ENCODE results near the gene SEMA3C. TPM values are rescaled to one million over a fixed set of nuclear protein-coding genes. Genes with fewer than 3 reads are reported as not detected.

The SEMA3C gene
- total and polyA plus RNA-seq, 8 donors = 0.28 to 11.3 (median 1.0) TPM

GRCh38 chr7:80869821-80870751, 48.8 kb downstream of the SEMA3C start:
- ATAC-seq (peak in 1 of 4 donors; percentile 22), DNase-seq (no peak), FAIRE-seq (no peak)
- intact Hi-C loops (cut with DNase I) = no loop called here
- Histone ChIP-seq H3K4me1 (no peaks in the 10 kb centered on the region), H3K27me3 (no peaks in the 10 kb centered on the region), H3K4me3 (no peak overlapping the region), H3K9me3 (no peaks in the 10 kb centered on the region), H3K27ac (no peak overlapping the region), H3K36me3 (no peaks in the 10 kb centered on the region)
- TF ChIP-seq CTCF (IDR thresholded peaks at IDR 0.05) = no peak
- WGBS, 2 donors = 85 to 90% methylated on average over 6 of the region's 6 CpGs

- Histone ChIP-seq H3K4me3 (no peak overlapping the region), H3K27ac (no peak overlapping the region), H3K4me1 (no peaks in the 10 kb centered on the region), H3K9me3 (no peaks in the 10 kb centered on the region), H3K36me3 (no peaks in the 10 kb centered on the region), H3K27me3 (no peaks in the 10 kb centered on the region)
- no peak for FAIRE-seq
- no peak for ATAC-seq
- 53 to 57% methylated on average over 4 of the region's 4 CpGs for WGBS, 2 donors
- TF ChIP-seq CTCF (IDR thresholded peaks at IDR 0.05) = no peak
- intact Hi-C loops (cut with DNase I) = no loop called here
- no peak for DNase-seq
These were observed 49.6 kb downstream of the SEMA3C start for GRCh38 chr7:80869106-80869784.

- WGBS, 2 donors = 71 to 75% methylated on average over 1 of the region's 1 CpG
- TF ChIP-seq CTCF (IDR thresholded peaks at IDR 0.05) = no peak
- H3K27me3 ChIP-seq = no peaks in the 10 kb centered on the region
- ATAC-seq (no peak), FAIRE-seq (no peak), DNase-seq (no peak)
- H3K4me3 ChIP-seq = no peak overlapping the region
- no peaks in the 10 kb centered on the region for H3K9me3 ChIP-seq
- H3K27ac ChIP-seq = no peak overlapping the region
- intact Hi-C loops (cut with DNase I) = no loop called here
- H3K36me3 ChIP-seq = no peaks in the 10 kb centered on the region
- H3K4me1 ChIP-seq = no peaks in the 10 kb centered on the region
These were observed 50.3 kb downstream of the SEMA3C start for GRCh38 chr7:80868566-80868965.

GRCh38 chr7:80860554-80860953, 58.3 kb downstream of the SEMA3C start:
- ATAC-seq (no peak), FAIRE-seq (no peak), DNase-seq (no peak)
- Histone ChIP-seq H3K27ac (no peak overlapping the region), H3K9me3 (no peaks in the 10 kb centered on the region), H3K4me1 (peaks cover 0 to 8% (median 5%) of the 10 kb centered on the region in 3 donors), H3K4me3 (no peak overlapping the region), H3K27me3 (no peaks in the 10 kb centered on the region), H3K36me3 (no peaks in the 10 kb centered on the region)
- WGBS, 2 donors = 57 to 66% methylated on average over 4 of the region's 4 CpGs
- intact Hi-C loops (cut with DNase I) = no loop called here
- TF ChIP-seq CTCF (IDR thresholded peaks at IDR 0.05) = no peak

All from pancreas (tissue), 10 donors.